ENCODE data around the gene FBXW10. TPM values are rescaled to one million over a fixed set of nuclear protein-coding genes. Genes with fewer than 3 reads are reported as not detected.
"Not testable (repeated sequence)": the region's sequence is repeated elsewhere in the genome, so short reads cannot be mapped to it uniquely, and the experiment has no call there.

FBXW10 gene
- total RNA-seq, 1 experiment from 2014 or later, result 0.23 TPM

DNA sequence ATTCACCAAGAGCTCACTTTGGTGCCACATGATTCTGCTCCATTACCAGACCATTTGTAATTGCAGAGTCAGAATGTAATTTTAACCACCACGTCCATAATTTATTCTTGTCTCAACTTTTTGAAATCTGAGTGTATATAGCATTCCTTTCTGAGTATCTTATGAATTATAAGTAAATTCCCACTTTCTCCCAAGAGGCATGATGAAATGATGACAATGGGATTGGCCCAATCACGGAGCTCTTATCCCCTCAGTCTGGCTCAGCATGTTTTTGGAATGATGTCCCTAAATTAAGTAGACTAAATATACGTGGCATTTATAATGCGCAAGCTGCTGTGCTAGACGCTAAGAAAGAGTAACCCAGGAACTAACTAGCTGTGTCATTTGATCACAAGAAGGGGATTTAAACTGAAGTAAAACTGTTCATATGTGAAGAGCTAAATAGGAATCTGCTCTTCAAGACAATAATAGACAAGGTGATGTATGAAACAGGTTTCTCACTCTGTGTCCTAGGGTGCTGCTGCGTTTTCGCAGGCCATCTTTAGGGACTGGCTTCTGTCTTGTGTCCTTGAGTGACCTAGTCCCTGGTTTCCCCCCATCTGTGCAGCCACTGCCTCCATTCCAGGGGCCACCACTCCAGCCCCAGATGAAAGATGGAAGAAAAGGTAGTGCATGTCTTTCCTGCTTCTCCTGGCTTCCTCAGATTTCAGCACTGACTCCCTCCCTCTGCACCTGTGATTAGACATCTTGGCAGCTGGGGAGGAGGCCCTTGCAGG is 4.0 kb upstream of the FBXW10 start:
- H3K9me3 Mint-ChIP-seq (ENCODE audit: unreplicated experiment); BruUV-seq (replicated peaks); H3K4me1 Mint-ChIP-seq (ENCODE audit: insufficient read depth, unreplicated experiment); H3K4me3 Mint-ChIP-seq (ENCODE audit: unreplicated experiment); DNase-seq (ENCODE audit: unreplicated experiment); CTCF ChIA-PET; H3K27me3 Mint-ChIP-seq (ENCODE audit: insufficient read depth, unreplicated experiment); H3K27ac Mint-ChIP-seq (ENCODE audit: low read depth, unreplicated experiment); POLR2A ChIA-PET; intact Hi-C loops (cut with micrococcal nuclease): not testable (repeated sequence)
- peaks cover 13% of the 10 kb centered on the region for H3K36me3 Mint-ChIP-seq (ENCODE audit: insufficient read depth, unreplicated experiment)

DNA sequence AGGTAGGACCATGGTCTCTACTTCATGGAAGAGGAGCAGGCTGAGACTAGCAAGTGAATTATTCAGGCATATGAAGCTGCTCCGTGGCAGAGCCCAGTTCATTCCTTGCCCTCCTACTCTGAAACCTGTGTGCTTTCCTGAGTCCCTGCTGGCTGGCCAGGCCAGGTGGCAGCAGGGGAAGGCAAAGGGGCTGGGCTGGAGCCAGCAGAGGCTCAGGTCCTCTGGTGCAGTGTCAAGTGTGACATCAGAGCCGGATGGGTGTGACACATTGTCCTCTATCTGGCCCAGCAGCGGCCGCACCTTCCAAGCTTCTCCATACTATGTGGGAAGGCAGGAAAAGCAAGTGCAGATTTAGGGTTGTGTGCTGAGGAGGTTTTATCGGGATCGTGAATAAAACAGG is 2.6 kb upstream of the FBXW10 start:
- H3K36me3 Mint-ChIP-seq (ENCODE audit: insufficient read depth, unreplicated experiment); intact Hi-C loops (cut with micrococcal nuclease); DNase-seq (ENCODE audit: unreplicated experiment); H3K4me3 Mint-ChIP-seq (ENCODE audit: unreplicated experiment); BruUV-seq (replicated peaks); H3K27ac Mint-ChIP-seq (ENCODE audit: low read depth, unreplicated experiment); POLR2A ChIA-PET; CTCF ChIA-PET; H3K27me3 Mint-ChIP-seq (ENCODE audit: insufficient read depth, unreplicated experiment); H3K9me3 Mint-ChIP-seq (ENCODE audit: unreplicated experiment); H3K4me1 Mint-ChIP-seq (ENCODE audit: insufficient read depth, unreplicated experiment): not testable (repeated sequence)

DNA sequence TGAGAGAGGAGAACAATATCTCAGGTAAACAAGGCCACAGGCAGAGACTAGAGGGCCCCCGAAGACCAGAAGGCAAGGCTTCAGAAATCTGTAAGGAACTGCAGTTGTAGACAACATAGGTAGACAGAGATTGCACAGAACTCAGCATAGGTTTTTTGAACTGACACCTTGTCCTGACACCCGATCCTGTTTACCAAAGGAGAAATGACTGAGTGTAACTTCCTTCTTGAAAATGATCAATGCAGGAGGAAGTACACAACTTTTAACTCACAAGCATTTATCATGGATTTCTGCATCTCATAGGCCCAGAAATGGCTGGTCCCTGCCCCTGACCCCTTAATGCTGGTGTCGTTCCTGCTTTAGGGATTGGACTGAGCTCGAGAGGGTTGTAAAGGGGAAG is 872 bp downstream of the FBXW10 start:
- CTCF ChIA-PET; DNase-seq (ENCODE audit: unreplicated experiment); POLR2A ChIA-PET; BruUV-seq (replicated peaks); H3K4me3 Mint-ChIP-seq (ENCODE audit: unreplicated experiment); intact Hi-C loops (cut with micrococcal nuclease); H3K36me3 Mint-ChIP-seq (ENCODE audit: insufficient read depth, unreplicated experiment); H3K27me3 Mint-ChIP-seq (ENCODE audit: insufficient read depth, unreplicated experiment); H3K9me3 Mint-ChIP-seq (ENCODE audit: unreplicated experiment); H3K4me1 Mint-ChIP-seq (ENCODE audit: insufficient read depth, unreplicated experiment); H3K27ac Mint-ChIP-seq (ENCODE audit: low read depth, unreplicated experiment): not testable (repeated sequence)

DNA sequence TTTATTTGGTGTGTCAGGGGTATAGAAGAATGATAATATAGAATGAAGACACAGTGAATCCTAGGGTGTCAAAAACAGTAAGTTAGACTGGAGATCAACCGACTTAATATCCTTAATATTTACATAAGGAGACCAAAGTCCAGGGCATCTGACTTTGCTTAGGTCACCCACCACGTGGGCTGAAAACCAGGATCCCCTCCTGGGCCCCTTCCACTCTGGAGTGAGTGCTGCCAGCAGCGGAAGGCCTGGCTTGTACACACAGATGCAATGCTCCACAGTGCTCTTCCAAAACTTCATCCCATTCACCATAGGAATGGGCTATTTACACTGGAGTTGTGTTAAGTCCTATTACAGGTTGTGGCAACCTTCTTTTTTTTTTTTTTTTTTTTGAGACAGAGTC is 2.7 kb downstream of the FBXW10 start:
- H3K27ac Mint-ChIP-seq (ENCODE audit: low read depth, unreplicated experiment); H3K27me3 Mint-ChIP-seq (ENCODE audit: insufficient read depth, unreplicated experiment); H3K36me3 Mint-ChIP-seq (ENCODE audit: insufficient read depth, unreplicated experiment); H3K4me1 Mint-ChIP-seq (ENCODE audit: insufficient read depth, unreplicated experiment); H3K4me3 Mint-ChIP-seq (ENCODE audit: unreplicated experiment); DNase-seq (ENCODE audit: unreplicated experiment); intact Hi-C loops (cut with micrococcal nuclease); POLR2A ChIA-PET; BruUV-seq (replicated peaks); CTCF ChIA-PET; H3K9me3 Mint-ChIP-seq (ENCODE audit: unreplicated experiment): not testable (repeated sequence)

DNA sequence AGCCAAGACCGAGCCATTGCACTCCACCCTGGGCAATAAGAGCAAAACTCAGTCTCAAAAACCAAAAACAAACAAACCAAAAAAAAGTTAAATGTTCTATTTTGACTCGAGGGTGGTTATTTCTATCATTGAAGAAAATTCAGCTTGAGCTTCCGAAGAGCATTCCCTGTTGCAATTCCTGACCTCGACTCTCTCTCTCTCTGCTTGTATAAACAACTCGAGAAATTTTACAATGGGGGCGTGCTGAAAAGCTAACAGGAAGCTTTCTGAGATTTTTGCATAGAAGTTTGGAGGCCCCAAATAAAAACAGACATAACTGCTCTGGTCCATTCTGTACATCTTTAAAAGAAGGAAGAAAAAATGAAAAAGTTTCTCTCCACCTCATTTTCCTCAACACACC is 3.6 kb downstream of the FBXW10 start:
- H3K9me3 Mint-ChIP-seq (ENCODE audit: unreplicated experiment); DNase-seq (ENCODE audit: unreplicated experiment); H3K27ac Mint-ChIP-seq (ENCODE audit: low read depth, unreplicated experiment); POLR2A ChIA-PET; CTCF ChIA-PET; H3K4me1 Mint-ChIP-seq (ENCODE audit: insufficient read depth, unreplicated experiment); H3K27me3 Mint-ChIP-seq (ENCODE audit: insufficient read depth, unreplicated experiment); intact Hi-C loops (cut with micrococcal nuclease); H3K4me3 Mint-ChIP-seq (ENCODE audit: unreplicated experiment); H3K36me3 Mint-ChIP-seq (ENCODE audit: insufficient read depth, unreplicated experiment); BruUV-seq (replicated peaks): not testable (repeated sequence)

DNA sequence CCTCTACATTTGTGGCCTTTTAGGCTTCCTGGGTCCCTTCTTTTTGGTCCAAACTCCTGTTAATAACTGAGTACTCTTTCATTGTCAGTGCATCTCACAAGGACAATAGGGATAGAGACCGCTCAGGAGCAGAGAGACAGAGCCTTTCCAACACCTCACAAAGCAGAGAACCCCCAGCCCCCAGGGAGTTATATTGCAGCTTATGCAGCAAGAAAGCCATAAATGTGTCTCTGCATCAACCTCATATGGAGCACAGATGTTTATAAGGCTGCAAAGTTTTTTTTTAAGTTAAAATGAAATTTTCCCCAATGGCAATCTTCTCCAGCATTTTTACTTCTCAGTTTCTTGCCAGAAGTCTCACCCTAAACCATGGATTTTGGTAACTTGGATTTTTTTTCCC is 6.4 kb downstream of the FBXW10 start:
- H3K4me3 Mint-ChIP-seq (ENCODE audit: unreplicated experiment); H3K9me3 Mint-ChIP-seq (ENCODE audit: unreplicated experiment); H3K27me3 Mint-ChIP-seq (ENCODE audit: insufficient read depth, unreplicated experiment); DNase-seq (ENCODE audit: unreplicated experiment); CTCF ChIA-PET; H3K27ac Mint-ChIP-seq (ENCODE audit: low read depth, unreplicated experiment); intact Hi-C loops (cut with micrococcal nuclease); H3K36me3 Mint-ChIP-seq (ENCODE audit: insufficient read depth, unreplicated experiment); POLR2A ChIA-PET; BruUV-seq (replicated peaks); H3K4me1 Mint-ChIP-seq (ENCODE audit: insufficient read depth, unreplicated experiment): not testable (repeated sequence)

DNA sequence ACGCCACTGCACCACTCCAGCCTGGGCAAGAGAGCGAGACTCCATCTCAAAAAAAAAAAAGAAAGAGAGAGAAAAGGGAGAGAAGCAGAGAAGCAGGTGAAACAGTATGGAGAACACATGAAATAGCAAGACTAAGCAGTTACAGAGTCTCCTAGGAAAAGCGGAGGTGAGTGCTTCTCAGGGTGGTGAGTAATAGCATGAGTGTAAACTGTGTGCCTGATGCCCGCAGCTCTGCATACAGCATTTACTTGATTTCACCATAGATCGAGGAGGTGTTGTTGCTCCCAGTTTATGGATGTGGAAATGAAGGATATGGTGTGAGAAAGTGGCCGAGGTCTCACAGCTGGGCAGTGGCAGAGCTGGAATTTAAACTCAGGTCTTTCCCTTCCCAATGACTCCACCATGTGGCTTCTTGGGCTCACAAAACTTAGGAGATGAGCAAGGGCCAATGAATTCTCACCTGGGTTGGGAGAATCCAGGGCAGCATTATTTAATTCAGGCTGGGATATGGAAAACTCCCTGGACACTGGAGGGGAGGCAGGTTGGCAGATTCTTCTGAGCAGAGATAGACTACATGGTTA is 10.1 kb downstream of the FBXW10 start:
- CTCF ChIA-PET; intact Hi-C loops (cut with micrococcal nuclease); POLR2A ChIA-PET; H3K9me3 Mint-ChIP-seq (ENCODE audit: unreplicated experiment); H3K27ac Mint-ChIP-seq (ENCODE audit: low read depth, unreplicated experiment); H3K27me3 Mint-ChIP-seq (ENCODE audit: insufficient read depth, unreplicated experiment); H3K4me1 Mint-ChIP-seq (ENCODE audit: insufficient read depth, unreplicated experiment); H3K4me3 Mint-ChIP-seq (ENCODE audit: unreplicated experiment); BruUV-seq (replicated peaks); H3K36me3 Mint-ChIP-seq (ENCODE audit: insufficient read depth, unreplicated experiment): not testable (repeated sequence)
- peak; percentile 13 for DNase-seq (ENCODE audit: unreplicated experiment)

DNA sequence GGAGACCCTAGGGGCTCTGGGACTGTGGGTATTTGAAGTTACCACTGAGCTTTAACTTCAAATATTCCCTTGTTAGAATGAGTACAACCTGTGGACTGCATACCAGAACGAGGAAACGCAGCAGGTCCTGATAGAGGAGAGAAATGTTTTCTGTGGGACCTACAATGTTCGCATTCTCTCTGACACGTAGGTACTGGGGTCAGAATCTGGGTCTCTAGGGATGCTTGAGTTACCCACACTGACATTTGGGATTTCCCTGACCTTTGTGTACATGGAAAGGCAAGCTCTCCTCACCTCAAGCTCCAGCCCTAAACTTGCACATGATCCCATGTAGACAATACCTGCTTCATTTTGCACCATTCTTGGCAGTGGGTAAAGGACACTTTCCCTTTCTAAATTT is 12.1 kb downstream of the FBXW10 start:
- H3K4me3 Mint-ChIP-seq (ENCODE audit: unreplicated experiment); H3K27me3 Mint-ChIP-seq (ENCODE audit: insufficient read depth, unreplicated experiment); BruUV-seq (replicated peaks); intact Hi-C loops (cut with micrococcal nuclease); H3K36me3 Mint-ChIP-seq (ENCODE audit: insufficient read depth, unreplicated experiment); H3K4me1 Mint-ChIP-seq (ENCODE audit: insufficient read depth, unreplicated experiment); DNase-seq (ENCODE audit: unreplicated experiment); POLR2A ChIA-PET; H3K27ac Mint-ChIP-seq (ENCODE audit: low read depth, unreplicated experiment); H3K9me3 Mint-ChIP-seq (ENCODE audit: unreplicated experiment); CTCF ChIA-PET: not testable (repeated sequence)

DNA sequence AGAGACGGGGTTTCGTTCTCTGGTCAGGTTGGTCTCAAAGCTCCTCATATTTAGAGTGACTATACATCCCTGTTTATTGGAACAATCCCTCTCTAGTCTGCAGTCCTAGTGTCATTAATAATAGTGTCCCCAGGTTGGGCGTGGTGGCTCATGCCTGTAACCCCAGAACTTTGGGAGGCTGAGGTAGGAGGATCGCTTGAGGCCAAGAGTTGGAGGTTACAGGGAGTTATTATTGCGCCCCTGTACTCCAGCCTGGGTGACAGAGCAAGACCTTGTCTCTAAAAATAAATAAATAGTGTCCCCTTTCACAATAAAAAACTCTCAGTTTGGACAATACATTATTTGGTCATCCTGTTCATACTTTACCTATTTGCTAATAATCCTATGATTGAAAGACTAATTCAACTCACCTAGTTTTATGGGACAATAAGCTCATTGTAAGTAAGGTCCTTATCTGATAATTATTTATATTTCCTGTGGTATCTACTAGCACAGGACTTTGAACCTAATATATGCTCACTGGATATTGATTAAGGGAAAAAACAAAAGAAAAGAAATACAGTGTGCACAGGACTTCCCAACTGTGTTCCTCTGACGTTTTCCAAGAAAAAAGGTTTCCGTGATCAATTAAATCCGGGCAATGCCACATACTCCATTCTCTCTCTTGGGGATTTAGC is 13.7 kb downstream of the FBXW10 start:
- H3K9me3 Mint-ChIP-seq (ENCODE audit: unreplicated experiment); H3K27ac Mint-ChIP-seq (ENCODE audit: low read depth, unreplicated experiment); POLR2A ChIA-PET; H3K36me3 Mint-ChIP-seq (ENCODE audit: insufficient read depth, unreplicated experiment); intact Hi-C loops (cut with micrococcal nuclease); H3K27me3 Mint-ChIP-seq (ENCODE audit: insufficient read depth, unreplicated experiment); DNase-seq (ENCODE audit: unreplicated experiment); H3K4me1 Mint-ChIP-seq (ENCODE audit: insufficient read depth, unreplicated experiment); H3K4me3 Mint-ChIP-seq (ENCODE audit: unreplicated experiment); BruUV-seq (replicated peaks); CTCF ChIA-PET: not testable (repeated sequence)

Data from MCF 10A (cell line).